Endothelial cell of coronary artery (primary cell): ENCODE data around the gene NUDT22. TPM values are rescaled to one million over a fixed set of nuclear protein-coding genes. Genes with fewer than 3 reads are reported as not detected.

Experiments used
- total RNA-seq: library from RNA; depleted of rRNA; stranded (reverse); fragments of >200 nt; gene quantifications from 2 replicates; pipeline ENCODE4 v1.2.3, GENCODE V29; 2014

NUDT22 gene
- 37.2 and 49.1 TPM in 2 replicates for total RNA-seq

GRCh38 chr11:64225608-64226506 lies at the start of gene NUDT22, which contains the start of gene TRPT1:
NUDT22 (plus strand) TSS chr11:64226274; CDS start chr11:64226653, 379 bp downstream.
TRPT1 (minus strand) TSS chr11:64226186; CDS start chr11:64225860, 326 bp downstream.

GRCh38 chr11:64185693-64186491 lies 40.2 kb upstream of the NUDT22 start, which contains the start of gene STIP1:
STIP1 (plus strand) TSS chr11:64186171; CDS start chr11:64186262, 91 bp downstream.

GRCh38 chr11:64206457-64207255 lies 19.4 kb upstream of the NUDT22 start, which contains the start of gene FERMT3:
FERMT3 (plus strand) TSS chr11:64206721; CDS start chr11:64207365, 644 bp downstream.

GRCh38 chr11:64230171-64230984 lies 4.3 kb downstream of the NUDT22 start, which contains the start of gene DNAJC4:
DNAJC4 (plus strand) TSS chr11:64230548; CDS start chr11:64230855, 307 bp downstream.

GRCh38 chr11:64233913-64234586 lies 8.0 kb downstream of the NUDT22 start, which contains the start of gene VEGFB:
VEGFB (plus strand) TSS chr11:64234584; CDS start chr11:64234834, 250 bp downstream.

GRCh38 chr11:64240435-64241240 lies 14.6 kb downstream of the NUDT22 start, which contains the start of gene FKBP2:
FKBP2 (plus strand) TSS chr11:64241095; CDS start chr11:64242388, 1,293 bp downstream.

GRCh38 chr11:64246871-64247728 lies 21.0 kb downstream of the NUDT22 start, which contains the start of gene PPP1R14B:
PPP1R14B (minus strand) TSS chr11:64246943; CDS start chr11:64246673, 270 bp downstream.

GRCh38 chr11:64251016-64251752 lies 25.1 kb downstream of the NUDT22 start, which contains the start of gene PLCB3:
PLCB3 (plus strand) TSS chr11:64251530; CDS start chr11:64251650, 120 bp downstream.

Other genes with a start within 250 kb of the NUDT22 start
- 57.6 and 62.0 TPM in 2 replicates for gene OTUB1, start 239.8 kb upstream of the NUDT22 start, total RNA-seq
- not detected in 2 replicates for gene FLRT1, start 190.3 kb upstream of the NUDT22 start, total RNA-seq
- gene MACROD1, start 60.2 kb upstream of the NUDT22 start, total RNA-seq = 32.9 and 36.7 TPM in 2 replicates
- 200 and 221 TPM in 2 replicates for gene STIP1, start 40.1 kb upstream of the NUDT22 start, total RNA-seq
- 27.2 and 55.4 TPM in 2 replicates for gene FERMT3, start 19.6 kb upstream of the NUDT22 start, total RNA-seq
- 20.5 and 28.8 TPM in 2 replicates for gene TRPT1, start 88 bp upstream of the NUDT22 start, total RNA-seq
- gene DNAJC4, start 4.3 kb downstream of the NUDT22 start, total RNA-seq = 10.6 and 15.0 TPM in 2 replicates
- 10.8 and 18.4 TPM in 2 replicates for gene VEGFB, start 8.3 kb downstream of the NUDT22 start, total RNA-seq
- gene FKBP2, start 14.8 kb downstream of the NUDT22 start, total RNA-seq = 60.1 and 63.5 TPM in 2 replicates
- gene PPP1R14B, start 20.7 kb downstream of the NUDT22 start, total RNA-seq = 285 and 313 TPM in 2 replicates
- 65.0 and 68.5 TPM in 2 replicates for gene PLCB3, start 25.3 kb downstream of the NUDT22 start, total RNA-seq
- gene BAD, start 58.4 kb downstream of the NUDT22 start, total RNA-seq = 58.8 and 63.4 TPM in 2 replicates
- 6.7 and 10.8 TPM in 2 replicates for gene GPR137, start 59.6 kb downstream of the NUDT22 start, total RNA-seq
- not detected in 2 replicates for gene KCNK4, start 65.0 kb downstream of the NUDT22 start, total RNA-seq
- 0.27 TPM in 1 of 2 replicates, not detected in the other for gene CATSPERZ, start 74.1 kb downstream of the NUDT22 start, total RNA-seq
- 37.9 and 45.5 TPM in 2 replicates for gene ESRRA, start 79.2 kb downstream of the NUDT22 start, total RNA-seq
- gene TRMT112, start 91.3 kb downstream of the NUDT22 start, total RNA-seq = 214 and 281 TPM in 2 replicates
- gene PRDX5, start 91.8 kb downstream of the NUDT22 start, total RNA-seq = 241 and 260 TPM in 2 replicates
- 1.3 and 2.4 TPM in 2 replicates for gene CCDC88B, start 113.9 kb downstream of the NUDT22 start, total RNA-seq
- 40.9 and 46.9 TPM in 2 replicates for gene RPS6KA4, start 132.9 kb downstream of the NUDT22 start, total RNA-seq